GM21381 (cell line): ENCODE measurements around the gene CETN1.

Experiments
- ATAC-seq: cut with Tn5 transposase; IDR thresholded peaks from one replicate; pipeline ENCODE4 v1.9.1; 2021; ENCODE audit warnings: mild to moderate bottlenecking, moderate library complexity; ENCODE audit not compliant: unreplicated experiment

The CETN1 gene

GRCh38 chr18:580154-580553 is at the start of gene CETN1:
Gene CETN1 (plus strand): TSS chr18:580380. CDS start chr18:580409, 29 bp downstream.
- no peak for ATAC-seq

GRCh38 chr18:532018-532417 is 48.2 kb upstream of the CETN1 start:
- no peak for ATAC-seq

GRCh38 chr18:532632-533031 is 47.5 kb upstream of the CETN1 start:
- ATAC-seq, result no peak

- ATAC-seq, result no peak
Measured at GRCh38 chr18:533995-534601, 46.1 kb upstream of the CETN1 start.

GRCh38 chr18:543447-544078 is 36.6 kb upstream of the CETN1 start:
- no peak for ATAC-seq

GRCh38 chr18:549967-550366 is 30.2 kb upstream of the CETN1 start:
- no peak for ATAC-seq

- peak; percentile 95 for ATAC-seq
Measured at GRCh38 chr18:551404-552061, 28.6 kb upstream of the CETN1 start.

- no peak for ATAC-seq
Measured at GRCh38 chr18:555705-556457, 24.3 kb upstream of the CETN1 start.

- ATAC-seq, result no peak
Measured at GRCh38 chr18:564708-565561, 15.2 kb upstream of the CETN1 start.

- ATAC-seq, result no peak
Measured at GRCh38 chr18:565562-566061, 14.6 kb upstream of the CETN1 start.

GRCh38 chr18:567122-567521 is 13.1 kb upstream of the CETN1 start:
- ATAC-seq, result no peak

GRCh38 chr18:568731-569130 is 11.4 kb upstream of the CETN1 start:
- no peak for ATAC-seq

- ATAC-seq, result no peak
Measured at GRCh38 chr18:570256-570655, 9.9 kb upstream of the CETN1 start.

GRCh38 chr18:570697-571096 is 9.5 kb upstream of the CETN1 start:
- ATAC-seq, result no peak

- no peak for ATAC-seq
Measured at GRCh38 chr18:572091-572830, 7.9 kb upstream of the CETN1 start.

- ATAC-seq, result no peak
Measured at GRCh38 chr18:572831-573289, 7.3 kb upstream of the CETN1 start.

GRCh38 chr18:573385-573784 is 6.8 kb upstream of the CETN1 start:
- no peak for ATAC-seq

GRCh38 chr18:574149-574860 is 5.9 kb upstream of the CETN1 start:
- ATAC-seq, result no peak
